ENCODE measurements around the gene CDC45.

GRCh38 chr22:19495562-19496323 lies 16.0 kb downstream of the CDC45 start:
- TF ChIP-seq, protein P1, sequence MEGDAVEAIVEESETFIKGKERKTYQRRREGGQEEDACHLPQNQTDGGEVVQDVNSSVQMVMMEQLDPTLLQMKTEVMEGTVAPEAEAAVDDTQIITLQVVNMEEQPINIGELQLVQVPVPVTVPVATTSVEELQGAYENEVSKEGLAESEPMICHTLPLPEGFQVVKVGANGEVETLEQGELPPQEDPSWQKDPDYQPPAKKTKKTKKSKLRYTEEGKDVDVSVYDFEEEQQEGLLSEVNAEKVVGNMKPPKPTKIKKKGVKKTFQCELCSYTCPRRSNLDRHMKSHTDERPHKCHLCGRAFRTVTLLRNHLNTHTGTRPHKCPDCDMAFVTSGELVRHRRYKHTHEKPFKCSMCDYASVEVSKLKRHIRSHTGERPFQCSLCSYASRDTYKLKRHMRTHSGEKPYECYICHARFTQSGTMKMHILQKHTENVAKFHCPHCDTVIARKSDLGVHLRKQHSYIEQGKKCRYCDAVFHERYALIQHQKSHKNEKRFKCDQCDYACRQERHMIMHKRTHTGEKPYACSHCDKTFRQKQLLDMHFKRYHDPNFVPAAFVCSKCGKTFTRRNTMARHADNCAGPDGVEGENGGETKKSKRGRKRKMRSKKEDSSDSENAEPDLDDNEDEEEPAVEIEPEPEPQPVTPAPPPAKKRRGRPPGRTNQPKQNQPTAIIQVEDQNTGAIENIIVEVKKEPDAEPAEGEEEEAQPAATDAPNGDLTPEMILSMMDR (conservative IDR thresholded peaks at IDR 0.05 in 1 of 2, IDR thresholded peaks at IDR 0.05 in 1 of 2; ENCODE audit: low read depth in 1 of 2, low read length in 2 of 2) = peak in 1 of 2 donors; percentile 28
- TF ChIP-seq EZH2 (IDR thresholded peaks at IDR 0.05; ENCODE audit: low read length, missing control alignments) = no peak

All from fibroblast of lung (primary cell).